Daoy (cell line): ENCODE results near the gene UHRF2. TPM values are rescaled to one million over a fixed set of nuclear protein-coding genes. Genes with fewer than 3 reads are reported as not detected.
"Not testable (repeated sequence)": the region's sequence is repeated elsewhere in the genome, so short reads cannot be mapped to it uniquely, and the experiment has no call there.

ENCODE experiments used
- DNase-seq: peaks from one replicate; pipeline ENCODE4 v3.0.0-alpha.2; 2015; ENCODE audit warnings: low read depth
- total RNA-seq: library from RNA; depleted of rRNA; stranded (reverse); fragments of >200 nt; shearing (Covaris generic); gene quantifications from 2 replicates; pipeline ENCODE4 v1.2.3, GENCODE V29; 2014; rRNA removed

The UHRF2 gene
- total RNA-seq, result 56.3 and 63.8 TPM in 2 replicates

- peak; percentile 99 for DNase-seq
Measured at GRCh38 chr9:6412487-6413364, at the start of gene UHRF2. UHRF2 (plus strand) TSS chr9:6413199; CDS start chr9:6413491, 292 bp downstream.

GRCh38 chr9:6367128-6367890 is 45.7 kb upstream of the UHRF2 start:
- DNase-seq, result no peak

GRCh38 chr9:6368831-6369230 is 44.2 kb upstream of the UHRF2 start:
- no peak for DNase-seq

GRCh38 chr9:6381477-6382012 is 31.5 kb upstream of the UHRF2 start:
- DNase-seq, result not testable (repeated sequence)

GRCh38 chr9:6382681-6383080 is 30.3 kb upstream of the UHRF2 start:
- no peak for DNase-seq

GRCh38 chr9:6383551-6384225 is 29.3 kb upstream of the UHRF2 start:
- peak; percentile 45 for DNase-seq

- DNase-seq, result peak; percentile 23
Measured at GRCh38 chr9:6384732-6385131, 28.3 kb upstream of the UHRF2 start.

GRCh38 chr9:6399071-6399470 is 13.9 kb upstream of the UHRF2 start:
- DNase-seq, result no peak

- DNase-seq, result no peak
Measured at GRCh38 chr9:6405371-6405770, 7.6 kb upstream of the UHRF2 start.

- no peak for DNase-seq
Measured at GRCh38 chr9:6407778-6408177, 5.2 kb upstream of the UHRF2 start.

- no peak for DNase-seq
Measured at GRCh38 chr9:6408320-6408719, 4.7 kb upstream of the UHRF2 start.

- no peak for DNase-seq
Measured at GRCh38 chr9:6409811-6410210, 3.2 kb upstream of the UHRF2 start.

- no peak for DNase-seq
Measured at GRCh38 chr9:6410633-6411032, 2.4 kb upstream of the UHRF2 start.

- DNase-seq, result peak; percentile 41
Measured at GRCh38 chr9:6413365-6414246, 607 bp downstream of the UHRF2 start.

GRCh38 chr9:6414247-6414641 is 1.2 kb downstream of the UHRF2 start:
- peak; percentile 48 for DNase-seq

GRCh38 chr9:6415266-6415665 is 2.3 kb downstream of the UHRF2 start:
- peak; percentile 24 for DNase-seq

GRCh38 chr9:6417186-6417585 is 4.2 kb downstream of the UHRF2 start:
- no peak for DNase-seq

- no peak for DNase-seq
Measured at GRCh38 chr9:6418764-6419163, 5.8 kb downstream of the UHRF2 start.

GRCh38 chr9:6424940-6425339 is 11.9 kb downstream of the UHRF2 start:
- no peak for DNase-seq

GRCh38 chr9:6426117-6426516 is 13.1 kb downstream of the UHRF2 start:
- no peak for DNase-seq
